HG03064 (cell line): ENCODE measurements around the gene FKBP1C.
"Not testable (repeated sequence)": the region's sequence is repeated elsewhere in the genome, so short reads cannot be mapped to it uniquely, and the experiment has no call there.

Experiments
- ATAC-seq: cut with Tn5 transposase; IDR thresholded peaks from one replicate; pipeline ENCODE4 v1.9.1; 2021; ENCODE audit warnings: low read depth; ENCODE audit not compliant: unreplicated experiment

FKBP1C gene

GRCh38 chr6:63211343-63211742 is at the start of gene FKBP1C:
Gene FKBP1C, plus strand, starts transcription at chr6:63211469.
- ATAC-seq: not testable (repeated sequence)

GRCh38 chr6:63164047-63164803 is 47.0 kb upstream of the FKBP1C start:
- ATAC-seq: not testable (repeated sequence)

- ATAC-seq: no peak
Measured at GRCh38 chr6:63174173-63174572, 37.1 kb upstream of the FKBP1C start.

GRCh38 chr6:63176181-63176580 is 35.1 kb upstream of the FKBP1C start:
- no peak for ATAC-seq

GRCh38 chr6:63180367-63180766 is 30.9 kb upstream of the FKBP1C start:
- no peak for ATAC-seq

GRCh38 chr6:63186970-63187369 is 24.3 kb upstream of the FKBP1C start:
- ATAC-seq: no peak

GRCh38 chr6:63188828-63189227 is 22.4 kb upstream of the FKBP1C start:
- ATAC-seq: no peak

- ATAC-seq: no peak
Measured at GRCh38 chr6:63193324-63193723, 17.9 kb upstream of the FKBP1C start.

GRCh38 chr6:63197741-63198140 is 13.5 kb upstream of the FKBP1C start:
- no peak for ATAC-seq

GRCh38 chr6:63213325-63213724 is 2.1 kb downstream of the FKBP1C start:
- no peak for ATAC-seq

- no peak for ATAC-seq
Measured at GRCh38 chr6:63214816-63215215, 3.5 kb downstream of the FKBP1C start.

- ATAC-seq: no peak
Measured at GRCh38 chr6:63224179-63224578, 12.9 kb downstream of the FKBP1C start.

GRCh38 chr6:63225987-63226386 is 14.7 kb downstream of the FKBP1C start:
- not testable (repeated sequence) for ATAC-seq

- ATAC-seq: not testable (repeated sequence)
Measured at GRCh38 chr6:63227928-63228894, 16.9 kb downstream of the FKBP1C start.

- ATAC-seq: not testable (repeated sequence)
Measured at GRCh38 chr6:63230027-63230426, 18.8 kb downstream of the FKBP1C start.

GRCh38 chr6:63230511-63230910 is 19.2 kb downstream of the FKBP1C start:
- not testable (repeated sequence) for ATAC-seq

GRCh38 chr6:63236398-63236817 is 25.1 kb downstream of the FKBP1C start:
- ATAC-seq: no peak

GRCh38 chr6:63245420-63245819 is 34.2 kb downstream of the FKBP1C start:
- no peak for ATAC-seq

GRCh38 chr6:63245909-63246308 is 34.6 kb downstream of the FKBP1C start:
- no peak for ATAC-seq

- no peak for ATAC-seq
Measured at GRCh38 chr6:63246581-63246980, 35.3 kb downstream of the FKBP1C start.

- ATAC-seq: no peak
Measured at GRCh38 chr6:63249875-63250482, 38.7 kb downstream of the FKBP1C start.
